Measurements from ENCODE around the gene FIGN. TPM values are rescaled to one million over a fixed set of nuclear protein-coding genes. Genes with fewer than 3 reads are reported as not detected.

FIGN gene
- total and polyA plus RNA-seq, 2 of the 4 experiments (the other 2 are of a cell fraction): 0.77 to 0.90 TPM

DNA sequence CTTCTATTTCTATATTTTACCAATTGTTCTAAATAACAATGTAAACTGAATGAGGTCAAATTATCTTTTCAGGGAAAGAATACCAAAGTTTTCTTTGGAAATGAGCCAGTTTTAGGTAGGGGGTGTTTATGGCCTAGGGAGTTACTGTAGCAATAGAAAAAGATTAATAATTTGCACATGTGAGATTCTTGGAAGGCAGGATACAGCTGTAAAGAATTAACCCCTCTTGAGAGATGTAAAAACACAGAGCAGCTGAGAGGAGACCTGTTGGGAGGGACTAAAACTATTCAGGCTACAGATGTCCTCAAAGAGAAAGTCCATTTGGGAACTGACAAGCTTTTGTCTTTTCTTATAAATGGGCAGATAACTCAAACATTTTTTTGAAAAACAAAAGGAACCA lies 182.2 kb downstream of the FIGN start:
- H2AFZ ChIP-seq (replicated peaks; ENCODE audit: low read length, poor library complexity): no peak overlapping the region
- ATAC-seq (ENCODE audit: low read depth): no peak
- no peak overlapping the region for H2BK5ac ChIP-seq (ENCODE audit: low read depth, low read length, poor library complexity, severe bottlenecking)
- H2AK9ac ChIP-seq (replicated peaks; ENCODE audit: low read depth, low read length, poor library complexity): no peak overlapping the region
- no TSS peak for BruUV-seq (replicated peaks)
- H3K79me1 ChIP-seq (ENCODE audit: low read depth in 1 of 2, low read length in 2 of 2): no peaks in the 10 kb centered on the region
- no peak for DNase-seq
- in situ Hi-C loops (cut with MboI; ENCODE audit: low sequenced_read_pairs): no loop called here
- no peak overlapping the region for H3K4ac ChIP-seq (ENCODE audit: low read depth, low read length)
- CTCF ChIA-PET: no interaction called here
- intact Hi-C loops (cut with micrococcal nuclease): no loop called here
- H3K9ac ChIP-seq (ENCODE audit: low read depth, low read length): no peak overlapping the region
- no peaks in the 10 kb centered on the region for H3K27me3 ChIP-seq (ENCODE audit: control insufficient read depth, insufficient read depth, low read length)
- TF ChIP-seq, protein P1, sequence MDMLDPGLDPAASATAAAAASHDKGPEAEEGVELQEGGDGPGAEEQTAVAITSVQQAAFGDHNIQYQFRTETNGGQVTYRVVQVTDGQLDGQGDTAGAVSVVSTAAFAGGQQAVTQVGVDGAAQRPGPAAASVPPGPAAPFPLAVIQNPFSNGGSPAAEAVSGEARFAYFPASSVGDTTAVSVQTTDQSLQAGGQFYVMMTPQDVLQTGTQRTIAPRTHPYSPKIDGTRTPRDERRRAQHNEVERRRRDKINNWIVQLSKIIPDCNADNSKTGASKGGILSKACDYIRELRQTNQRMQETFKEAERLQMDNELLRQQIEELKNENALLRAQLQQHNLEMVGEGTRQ (IDR thresholded peaks at IDR 0.05; ENCODE audit: low read depth, low read length): no peak
- TF ChIP-seq, protein P2, sequence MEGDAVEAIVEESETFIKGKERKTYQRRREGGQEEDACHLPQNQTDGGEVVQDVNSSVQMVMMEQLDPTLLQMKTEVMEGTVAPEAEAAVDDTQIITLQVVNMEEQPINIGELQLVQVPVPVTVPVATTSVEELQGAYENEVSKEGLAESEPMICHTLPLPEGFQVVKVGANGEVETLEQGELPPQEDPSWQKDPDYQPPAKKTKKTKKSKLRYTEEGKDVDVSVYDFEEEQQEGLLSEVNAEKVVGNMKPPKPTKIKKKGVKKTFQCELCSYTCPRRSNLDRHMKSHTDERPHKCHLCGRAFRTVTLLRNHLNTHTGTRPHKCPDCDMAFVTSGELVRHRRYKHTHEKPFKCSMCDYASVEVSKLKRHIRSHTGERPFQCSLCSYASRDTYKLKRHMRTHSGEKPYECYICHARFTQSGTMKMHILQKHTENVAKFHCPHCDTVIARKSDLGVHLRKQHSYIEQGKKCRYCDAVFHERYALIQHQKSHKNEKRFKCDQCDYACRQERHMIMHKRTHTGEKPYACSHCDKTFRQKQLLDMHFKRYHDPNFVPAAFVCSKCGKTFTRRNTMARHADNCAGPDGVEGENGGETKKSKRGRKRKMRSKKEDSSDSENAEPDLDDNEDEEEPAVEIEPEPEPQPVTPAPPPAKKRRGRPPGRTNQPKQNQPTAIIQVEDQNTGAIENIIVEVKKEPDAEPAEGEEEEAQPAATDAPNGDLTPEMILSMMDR (conservative IDR thresholded peaks at IDR 0.05; ENCODE audit: low read depth, low read length): no peak
- TF ChIP-seq RFX5 (IDR thresholded peaks at IDR 0.05; ENCODE audit: low read depth, low read length) (no peak), NFE2L2 (IDR thresholded peaks at IDR 0.05; ENCODE audit: low read depth, low read length) (no peak), MAZ (IDR thresholded peaks at IDR 0.05; ENCODE audit: borderline replicate concordance, low read depth, low read length) (no peak), RCOR1 (IDR thresholded peaks at IDR 0.05; ENCODE audit: insufficient replicate concordance, low read length) (no peak), RAD21 (IDR thresholded peaks at IDR 0.05; ENCODE audit: low read length) (no peak), CHD1 (IDR thresholded peaks at IDR 0.05; ENCODE audit: low read depth, low read length) (no peak), MAFK (IDR thresholded peaks at IDR 0.05; ENCODE audit: low read depth, low read length) (no peak), MXI1 (IDR thresholded peaks at IDR 0.05; ENCODE audit: borderline replicate concordance, low read depth, low read length) (no peak)
- TF ChIP-seq, protein P3, sequence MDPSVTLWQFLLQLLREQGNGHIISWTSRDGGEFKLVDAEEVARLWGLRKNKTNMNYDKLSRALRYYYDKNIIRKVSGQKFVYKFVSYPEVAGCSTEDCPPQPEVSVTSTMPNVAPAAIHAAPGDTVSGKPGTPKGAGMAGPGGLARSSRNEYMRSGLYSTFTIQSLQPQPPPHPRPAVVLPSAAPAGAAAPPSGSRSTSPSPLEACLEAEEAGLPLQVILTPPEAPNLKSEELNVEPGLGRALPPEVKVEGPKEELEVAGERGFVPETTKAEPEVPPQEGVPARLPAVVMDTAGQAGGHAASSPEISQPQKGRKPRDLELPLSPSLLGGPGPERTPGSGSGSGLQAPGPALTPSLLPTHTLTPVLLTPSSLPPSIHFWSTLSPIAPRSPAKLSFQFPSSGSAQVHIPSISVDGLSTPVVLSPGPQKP (IDR thresholded peaks at IDR 0.05; ENCODE audit: borderline replicate concordance, low read depth, low read length): no peak
- H2BK120ac ChIP-seq (ENCODE audit: low read depth, low read length): no peak overlapping the region
- no peak overlapping the region for H3K4me2 ChIP-seq (ENCODE audit: low read depth, low read length)
- no peak overlapping the region for H2AK5ac ChIP-seq (ENCODE audit: low read depth, low read length)
- H3K9me1 ChIP-seq (ENCODE audit: insufficient read depth, low read length): no peaks in the 10 kb centered on the region
- no peak overlapping the region for H3K23ac ChIP-seq (ENCODE audit: low read depth, low read length)
- H4K5ac ChIP-seq (ENCODE audit: low read depth, low read length): no peak overlapping the region
- H3K56ac ChIP-seq (ENCODE audit: extremely low read depth, insufficient read depth, low read length): no peak overlapping the region
- POLR2A ChIA-PET (ENCODE audit: unreplicated experiment): no interaction called here
- no peak overlapping the region for H2BK15ac ChIP-seq (ENCODE audit: low read depth, low read length)
- H3K27ac ChIP-seq (ENCODE audit: insufficient read depth, low read length): no peak overlapping the region
- no peaks in the 10 kb centered on the region for H3K4me1 ChIP-seq (ENCODE audit: control insufficient read depth, insufficient read depth, low read length)
- no peaks in the 10 kb centered on the region for H4K20me1 ChIP-seq (ENCODE audit: insufficient read depth, low read length)
- no peaks in the 10 kb centered on the region for H3K9me3 ChIP-seq (ENCODE audit: control insufficient read depth, insufficient read depth, low read length)
- H4K91ac ChIP-seq (ENCODE audit: insufficient read depth, low read depth, low read length): no peak overlapping the region
- no peak overlapping the region for H3K18ac ChIP-seq (ENCODE audit: low read depth, low read length)
- no peak overlapping the region for H2BK20ac ChIP-seq (ENCODE audit: low read depth, low read length)
- H3K36me3 ChIP-seq (ENCODE audit: control insufficient read depth, insufficient read depth, low read length): no peaks in the 10 kb centered on the region
- dilution Hi-C loops (cut with HindIII; ENCODE audit: low sequenced_read_pairs, unreplicated experiment): no loop called here
- H4K8ac ChIP-seq (ENCODE audit: low read depth in 2 of 2, low read length in 2 of 2): no peak overlapping the region
- no peak overlapping the region for H3K14ac ChIP-seq (replicated peaks; ENCODE audit: low read depth, low read length)
- H3K4me3 ChIP-seq (ENCODE audit: insufficient read depth, low read depth, low read length): no peak overlapping the region

Measured in IMR-90 (cell line).